Mucosa of rectum (tissue), 2 donors: ENCODE results near the gene CD58.

Experiments used
- H3K27ac ChIP-seq, 2 donors: one replicate each; pipeline ENCODE4 v1.7.0; 2013; ENCODE audit warnings: inconsistent platforms in 2 of 2, low read depth in 2 of 2, low read length in 2 of 2
- H3K27me3 ChIP-seq, 2 donors: one replicate each; pipeline ENCODE4 v1.7.0; 2013; ENCODE audit warnings: low read length in 2 of 2; ENCODE audit not compliant: control insufficient read depth in 2 of 2, insufficient read depth in 2 of 2
- H3K36me3 ChIP-seq, 2 donors: one replicate each; pipeline ENCODE4 v1.7.0; 2013; ENCODE audit warnings: low read length in 2 of 2; ENCODE audit not compliant: control insufficient read depth in 2 of 2, insufficient read depth in 2 of 2
- H3K4me1 ChIP-seq, 2 donors: one replicate each; pipeline ENCODE4 v1.7.0; 2013; ENCODE audit warnings: low read length in 2 of 2, mild to moderate bottlenecking in 1 of 2; ENCODE audit not compliant: control insufficient read depth in 2 of 2, insufficient read depth in 2 of 2
- H3K4me3 ChIP-seq, 2 donors: one replicate each; pipeline ENCODE4 v1.7.0; 2013; ENCODE audit warnings: low read length in 2 of 2
- H3K9ac ChIP-seq, 2 donors: one replicate each; pipeline ENCODE4 v1.7.0; 2013; ENCODE audit warnings: low read length in 2 of 2, low read depth in 1 of 2, mild to moderate bottlenecking in 1 of 2
- H3K9me3 ChIP-seq, 2 donors: one replicate each; pipeline ENCODE4 v1.7.0; 2013; ENCODE audit warnings: low read length in 2 of 2; ENCODE audit not compliant: control insufficient read depth in 2 of 2
- donor health status: healthy.
- donor health status: Normal muscosa, but diverticular disease.

CD58 gene

GRCh38 chr1:116559304-116559761 lies 11.5 kb downstream of the CD58 start:
- no peaks in the 10 kb centered on the region for H3K9me3 ChIP-seq
- no peak overlapping the region for H3K9ac ChIP-seq
- no peaks in the 10 kb centered on the region for H3K27me3 ChIP-seq
- peaks cover 8 to 12% of the 10 kb centered on the region in 2 donors for H3K4me1 ChIP-seq
- H3K4me3 ChIP-seq, result no peak overlapping the region
- H3K27ac ChIP-seq, result no peak overlapping the region
- H3K36me3 ChIP-seq, result no peaks in the 10 kb centered on the region

- Histone ChIP-seq H3K27ac (no peak overlapping the region), H3K4me1 (peaks cover 8 to 14% of the 10 kb centered on the region in 2 donors), H3K36me3 (no peaks in the 10 kb centered on the region), H3K9me3 (no peaks in the 10 kb centered on the region), H3K4me3 (no peak overlapping the region), H3K27me3 (no peaks in the 10 kb centered on the region), H3K9ac (no peak overlapping the region)
Measured at GRCh38 chr1:116558571-116558970, 12.3 kb downstream of the CD58 start.

GRCh38 chr1:116558140-116558549 lies 12.7 kb downstream of the CD58 start:
- Histone ChIP-seq H3K9ac (no peak overlapping the region), H3K27ac (no peak overlapping the region), H3K9me3 (no peaks in the 10 kb centered on the region), H3K36me3 (no peaks in the 10 kb centered on the region), H3K27me3 (no peaks in the 10 kb centered on the region), H3K4me3 (no peak overlapping the region), H3K4me1 (peaks cover 8 to 16% of the 10 kb centered on the region in 2 donors)

GRCh38 chr1:116557323-116557878 lies 13.4 kb downstream of the CD58 start:
- Histone ChIP-seq H3K4me1 (peaks cover 8 to 16% of the 10 kb centered on the region in 2 donors), H3K27ac (peak overlapping the region; percentile 67 to 75), H3K36me3 (no peaks in the 10 kb centered on the region)

GRCh38 chr1:116556289-116557006 lies 14.4 kb downstream of the CD58 start:
- Histone ChIP-seq H3K27ac (peak overlapping the region; percentile 75 to 77), H3K9ac (no peak overlapping the region), H3K27me3 (no peaks in the 10 kb centered on the region), H3K9me3 (no peaks in the 10 kb centered on the region), H3K4me1 (peaks cover 8 to 13% of the 10 kb centered on the region in 2 donors), H3K4me3 (no peak overlapping the region), H3K36me3 (no peaks in the 10 kb centered on the region)

More at GRCh38 chr1:116557323-116557878, 13.4 kb downstream of the CD58 start:
- Histone ChIP-seq H3K27me3 (no peaks in the 10 kb centered on the region), H3K4me3 (no peak overlapping the region), H3K9me3 (no peaks in the 10 kb centered on the region), H3K9ac (no peak overlapping the region)

- H3K27ac ChIP-seq, result no peak overlapping the region
Measured at GRCh38 chr1:116554924-116555323, 15.9 kb downstream of the CD58 start.

GRCh38 chr1:116553386-116554115 lies 17.3 kb downstream of the CD58 start:
- peaks cover 8 to 13% of the 10 kb centered on the region in 2 donors for H3K4me1 ChIP-seq

More at GRCh38 chr1:116554924-116555323, 15.9 kb downstream of the CD58 start:
- H3K27me3 ChIP-seq, result no peaks in the 10 kb centered on the region
- H3K9me3 ChIP-seq, result no peaks in the 10 kb centered on the region
- H3K36me3 ChIP-seq, result no peaks in the 10 kb centered on the region
- H3K9ac ChIP-seq, result no peak overlapping the region
- peaks cover 8 to 13% of the 10 kb centered on the region in 2 donors for H3K4me1 ChIP-seq
- no peak overlapping the region for H3K4me3 ChIP-seq

GRCh38 chr1:116546354-116546977 lies 24.4 kb downstream of the CD58 start:
- H3K4me3 ChIP-seq, result no peak overlapping the region

More at GRCh38 chr1:116553386-116554115, 17.3 kb downstream of the CD58 start:
- no peaks in the 10 kb centered on the region for H3K27me3 ChIP-seq
- H3K27ac ChIP-seq, result no peak overlapping the region
- H3K36me3 ChIP-seq, result no peaks in the 10 kb centered on the region
- H3K9ac ChIP-seq, result no peak overlapping the region
- no peaks in the 10 kb centered on the region for H3K9me3 ChIP-seq
- no peak overlapping the region for H3K4me3 ChIP-seq

GRCh38 chr1:116545359-116545705 lies 25.5 kb downstream of the CD58 start:
- peaks cover 12 to 14% of the 10 kb centered on the region in 2 donors for H3K36me3 ChIP-seq
- H3K9ac ChIP-seq, result no peak overlapping the region
- H3K27ac ChIP-seq, result no peak overlapping the region
- no peaks in the 10 kb centered on the region for H3K9me3 ChIP-seq
- H3K4me1 ChIP-seq, result no peaks in the 10 kb centered on the region
- no peak overlapping the region for H3K4me3 ChIP-seq
- no peaks in the 10 kb centered on the region for H3K27me3 ChIP-seq

More at GRCh38 chr1:116546354-116546977, 24.4 kb downstream of the CD58 start:
- Histone ChIP-seq H3K36me3 (peaks cover 12 to 14% of the 10 kb centered on the region in 2 donors), H3K4me1 (no peaks in the 10 kb centered on the region), H3K9ac (no peak overlapping the region), H3K27ac (no peak overlapping the region), H3K27me3 (no peaks in the 10 kb centered on the region), H3K9me3 (no peaks in the 10 kb centered on the region)
